Thyroid gland (tissue), 4 donors: ENCODE results near the gene MYH13. TPM values are rescaled to one million over a fixed set of nuclear protein-coding genes. Genes with fewer than 3 reads are reported as not detected.

Source experiments
- DNase-seq, 2 donors: peaks; one replicate each; pipeline ENCODE4 v3.0.0-alpha.2; 2019
- H3K27ac ChIP-seq, 3 donors: fragments of 200-600 bp; sonication (generic); 1 replicate in 2 of 3; 2 replicates in 1 of 3; pipeline ENCODE4 v1.5.1; 2016 to 2019; ENCODE audit warnings: mild to moderate bottlenecking in 1 of 3, moderate library complexity in 1 of 3
- H3K27me3 ChIP-seq: fragments of 200-600 bp; sonication (generic); one replicate; pipeline ENCODE4 v1.5.1; 2019
- H3K36me3 ChIP-seq, 2 donors: fragments of 200-600 bp; sonication (generic); one replicate each; pipeline ENCODE4 v1.5.1; 2016 to 2019
- H3K4me1 ChIP-seq, 2 donors: fragments of 200-600 bp; sonication (generic); one replicate each; pipeline ENCODE4 v1.5.1; 2017 to 2019
- H3K4me3 ChIP-seq, 3 donors: fragments of 200-600 bp; sonication (generic); replicated peaks in 1 of 3; 1 replicate in 2 of 3; 2 replicates in 1 of 3; pipeline ENCODE4 v1.5.1; 2016; ENCODE audit warnings: mild to moderate bottlenecking in 1 of 3
- H3K9me3 ChIP-seq: fragments of 200-600 bp; sonication (generic); one replicate; pipeline ENCODE4 v1.5.1; 2017
- CTCF ChIP-seq, 6 experiments: fragments of 200-600 bp in 3 of 6; fragments of 450-650 bp in 3 of 6; sonication (generic) in 3 of 6; IDR thresholded peaks; one replicate each; pipeline ENCODE4 v1.5.1; 2016 to 2019; ENCODE audit warnings: antibody characterized with exemption in 6 of 6, mild to moderate bottlenecking in 2 of 6, inconsistent platforms in 1 of 6, moderate library complexity in 1 of 6
- POLR2A ChIP-seq, 2 donors: fragments of 450-650 bp; IDR thresholded peaks; one replicate each; pipeline ENCODE4 v1.6.1; 2017; ENCODE audit warnings: antibody characterized with exemption in 2 of 2, mild to moderate bottlenecking in 2 of 2, moderate library complexity in 1 of 2
- whole genome bisulfite sequencing, 2 donors: methylation state at CpG; one replicate each; pipeline ENCODE4 v1.1.5; 2017; 5-methylcytosine and 5-hydroxymethylcytosine counted together
- intact Hi-C: fragments of 100-400 bp; cut with DNase I; formaldehyde crosslinking; loops from one replicate; pipeline ENCODE4 v1.15.1; 2023
- total RNA-seq, 4 donors: library from RNA; depleted of rRNA; stranded (reverse); fragments of >200 nt; gene quantifications; one replicate each; pipeline ENCODE4 v1.2.3, GENCODE V29; 2016

The MYH13 gene
- total RNA-seq, 4 donors from 2014 or later: not detected

GRCh38 chr17:10392880-10393279 lies 20.1 kb upstream of the MYH13 start:
- H3K4me3 ChIP-seq: no peak overlapping the region
- no peaks in the 10 kb centered on the region for H3K4me1 ChIP-seq
- H3K36me3 ChIP-seq: no peaks in the 10 kb centered on the region
- no peaks in the 10 kb centered on the region for H3K27me3 ChIP-seq
- TF ChIP-seq POLR2A (IDR thresholded peaks at IDR 0.05): no peak
- TF ChIP-seq CTCF (IDR thresholded peaks at IDR 0.05): no peak
- no peak for DNase-seq
- WGBS, 2 donors: 82 to 91% methylated on average over 9 of the region's 9 CpGs
- no peaks in the 10 kb centered on the region for H3K9me3 ChIP-seq
- intact Hi-C loops: no loop called here
- no peak overlapping the region for H3K27ac ChIP-seq

GRCh38 chr17:10385871-10386270 lies 13.1 kb upstream of the MYH13 start:
- 78 to 79% methylated on average over 6 of the region's 6 CpGs for WGBS, 2 donors
- intact Hi-C loops: no loop called here
- Histone ChIP-seq H3K36me3 (no peaks in the 10 kb centered on the region), H3K4me1 (no peaks in the 10 kb centered on the region), H3K27ac (no peak overlapping the region), H3K4me3 (no peak overlapping the region), H3K27me3 (no peaks in the 10 kb centered on the region), H3K9me3 (no peaks in the 10 kb centered on the region)
- TF ChIP-seq CTCF (IDR thresholded peaks at IDR 0.05): no peak
- no peak for TF ChIP-seq POLR2A (IDR thresholded peaks at IDR 0.05)
- DNase-seq: no peak

GRCh38 chr17:10384175-10384574 lies 11.4 kb upstream of the MYH13 start:
- no peak overlapping the region for H3K4me3 ChIP-seq
- TF ChIP-seq CTCF (IDR thresholded peaks at IDR 0.05): no peak
- TF ChIP-seq POLR2A (IDR thresholded peaks at IDR 0.05): no peak
- H3K36me3 ChIP-seq: no peaks in the 10 kb centered on the region
- H3K27me3 ChIP-seq: no peaks in the 10 kb centered on the region
- H3K27ac ChIP-seq: no peak overlapping the region
- H3K4me1 ChIP-seq: no peaks in the 10 kb centered on the region
- WGBS, 2 donors: 39 to 47% methylated on average over 8 of the region's 8 CpGs
- DNase-seq: no peak
- no peaks in the 10 kb centered on the region for H3K9me3 ChIP-seq
- intact Hi-C loops: no loop called here

GRCh38 chr17:10380631-10381408 lies 8.0 kb upstream of the MYH13 start:
- Histone ChIP-seq H3K9me3 (no peaks in the 10 kb centered on the region), H3K4me3 (no peak overlapping the region), H3K27me3 (no peaks in the 10 kb centered on the region), H3K36me3 (no peaks in the 10 kb centered on the region), H3K27ac (no peak overlapping the region), H3K4me1 (no peaks in the 10 kb centered on the region)
- WGBS, 2 donors: 77 to 88% methylated on average over 3 of the region's 3 CpGs
- no peak for DNase-seq
- TF ChIP-seq CTCF (IDR thresholded peaks at IDR 0.05): no peak
- TF ChIP-seq POLR2A (IDR thresholded peaks at IDR 0.05): no peak
- intact Hi-C loops: no loop called here

GRCh38 chr17:10370016-10370608 lies 2.7 kb downstream of the MYH13 start:
- Histone ChIP-seq H3K9me3 (no peaks in the 10 kb centered on the region), H3K27me3 (no peaks in the 10 kb centered on the region), H3K4me3 (no peak overlapping the region), H3K27ac (no peak overlapping the region), H3K4me1 (no peaks in the 10 kb centered on the region), H3K36me3 (no peaks in the 10 kb centered on the region)
- no peak for TF ChIP-seq POLR2A (IDR thresholded peaks at IDR 0.05)
- no peak for TF ChIP-seq CTCF (IDR thresholded peaks at IDR 0.05)
- WGBS, 2 donors: 58 to 59% methylated on average over 7 of the region's 7 CpGs
- no peak for DNase-seq
- intact Hi-C loops: no loop called here
